SK-N-SH (cell line): ENCODE results near the gene ZNF441. TPM values are rescaled to one million over a fixed set of nuclear protein-coding genes. Genes with fewer than 3 reads are reported as not detected.

Source experiments
- CTCF ChIA-PET: fragments of 300-600, 350-600 bp; formaldehyde crosslinking; extraction: SDS; loops from one replicate; lab custom pipeline; 2021; lab: Yijun Ruan, JAX
- POLR2A ChIA-PET: fragments of 350-600 bp; sonication (Branson Sonifier 250); formaldehyde crosslinking; extraction: SDS; loops from one replicate; lab custom pipeline; 2020; ENCODE audit warnings: antibody characterized with exemption, inconsistent platforms; lab: Yijun Ruan, JAX
- DNase-seq: peaks from one replicate; pipeline ENCODE4 v3.0.0; 2012
- H2AFZ ChIP-seq: fragments of 200-600 bp; sonication (generic); 2 replicates; pipeline ENCODE4 v1.8.1; 2016; ENCODE audit warnings: antibody characterized with exemption, mild to moderate bottlenecking, low read depth
- H3F3A ChIP-seq: fragments of 200-600 bp; sonication (generic); replicated peaks from 2 replicates; pipeline ENCODE3; 2016; ENCODE audit warnings: antibody characterized with exemption, mild to moderate bottlenecking; ENCODE audit not compliant: insufficient read depth
- H3K27ac ChIP-seq, 2 experiments: fragments of 200-500 bp in 1 of 2; fragments of 200-600 bp in 1 of 2; sonication (Bioruptor generic) in 1 of 2; sonication (generic), shearing (Covaris generic) in 1 of 2; 2 replicates each; pipeline versions ENCODE4 v1.5.1 to v1.6.1; 2014 to 2016; ENCODE audit warnings: low read depth in 2 of 2, inconsistent platforms in 1 of 2, low read length in 1 of 2, mild to moderate bottlenecking in 1 of 2, mixed read lengths in 1 of 2
- H3K27me3 ChIP-seq: fragments of 200-600 bp; sonication (generic), shearing (Covaris generic); 2 replicates; pipeline ENCODE4 v1.6.1; 2016; ENCODE audit warnings: mixed run types; ENCODE audit not compliant: insufficient read depth
- H3K36me3 ChIP-seq, 2 experiments: fragments of 200-500 bp in 1 of 2; fragments of 200-600 bp in 1 of 2; sonication (Bioruptor generic) in 1 of 2; sonication (generic) in 1 of 2; replicated peaks in 1 of 2; 2 replicates each; pipeline versions ENCODE3 to v1.5.1; 2014 to 2016; ENCODE audit warnings: low read length in 1 of 2, mild to moderate bottlenecking in 1 of 2; ENCODE audit not compliant: insufficient read depth in 2 of 2, control insufficient read depth in 1 of 2
- H3K4me1 ChIP-seq, 2 experiments: fragments of 200-500 bp in 1 of 2; fragments of 200-600 bp in 1 of 2; sonication (Bioruptor generic) in 1 of 2; sonication (generic), shearing (Covaris generic) in 1 of 2; 2 replicates each; pipeline versions ENCODE4 v1.5.1 to v1.6.1; 2014 to 2016; ENCODE audit warnings: low read depth in 1 of 2, low read length in 1 of 2, mixed run types in 1 of 2; ENCODE audit not compliant: insufficient read depth in 2 of 2, control insufficient read depth in 1 of 2
- H3K4me2 ChIP-seq: fragments of 200-600 bp; sonication (generic), shearing (Covaris generic); 2 replicates; pipeline ENCODE4 v1.6.1; 2017; ENCODE audit warnings: mixed run types
- H3K4me3 ChIP-seq, 2 experiments: fragments of 200-500 bp in 1 of 2; fragments of 200-600 bp in 1 of 2; sonication (Bioruptor generic) in 1 of 2; sonication (generic), shearing (Covaris generic) in 1 of 2; 2 replicates each; pipeline versions ENCODE4 v1.5.1 to v1.8.1; 2014 to 2016; ENCODE audit warnings: low read depth in 2 of 2, inconsistent platforms in 1 of 2, low read length in 1 of 2, mild to moderate bottlenecking in 1 of 2, mixed read lengths in 1 of 2, moderate library complexity in 1 of 2
- H3K79me2 ChIP-seq: fragments of 200-600 bp; sonication (generic); 2 replicates; pipeline ENCODE4 v1.8.1; 2017; ENCODE audit warnings: mild to moderate bottlenecking; ENCODE audit not compliant: insufficient read depth
- H3K9ac ChIP-seq: fragments of 200-600 bp; sonication (generic); 2 replicates; pipeline ENCODE4 v1.6.1; 2017; ENCODE audit warnings: mixed run types
- H3K9me2 ChIP-seq: fragments of 200-600 bp; sonication (generic); 2 replicates; pipeline ENCODE4 v1.6.1; 2017; ENCODE audit warnings: mixed run types
- H3K9me3 ChIP-seq: fragments of 200-600 bp; sonication (generic); 2 replicates; pipeline ENCODE4 v1.6.1; 2017; ENCODE audit warnings: mixed run types, mild to moderate bottlenecking, moderate library complexity
- H4K20me1 ChIP-seq: fragments of 200-600 bp; sonication (generic); 2 replicates; pipeline ENCODE4 v1.6.1; 2017; ENCODE audit warnings: mild to moderate bottlenecking, mixed run types; ENCODE audit not compliant: insufficient read depth
- ELF1 ChIP-seq: IDR thresholded peaks from 2 replicates; pipeline ENCODE4 v1.4.0; 2012
- EP300 ChIP-seq, 2 experiments: IDR thresholded peaks; 2 replicates each; pipeline versions ENCODE4 v1.4.0 to v1.6.1; 2012; ENCODE audit warnings: borderline replicate concordance in 1 of 2, low read depth in 1 of 2, low read length in 1 of 2
- FOSL2 ChIP-seq: IDR thresholded peaks from 2 replicates; pipeline ENCODE4 v1.4.0; 2012; ENCODE audit warnings: low read depth, mild to moderate bottlenecking, moderate library complexity, borderline replicate concordance
- FOXJ3 ChIP-seq: sonication (generic); formaldehyde crosslinking; IDR thresholded peaks from 2 replicates; pipeline ENCODE4 v1.5.1; 2020; ENCODE audit warnings: mild to moderate bottlenecking, missing genetic modification reagents
- FOXM1 ChIP-seq: IDR thresholded peaks from 2 replicates; pipeline ENCODE4 v1.4.0; 2012; ENCODE audit warnings: low read depth, mild to moderate bottlenecking
- GATA2 ChIP-seq: sonication (generic); formaldehyde crosslinking; IDR thresholded peaks from 2 replicates; pipeline ENCODE4 v1.5.0; 2020; ENCODE audit warnings: mild to moderate bottlenecking, missing genetic modification reagents
- MXI1 ChIP-seq: IDR thresholded peaks from 2 replicates; pipeline ENCODE4 v1.6.1; 2012; ENCODE audit warnings: mild to moderate bottlenecking, low read depth, low read length, improper control_type of control experiment
- RXRA ChIP-seq: IDR thresholded peaks from 2 replicates; pipeline ENCODE4 v1.4.0; 2012; ENCODE audit warnings: low read depth, mild to moderate bottlenecking, borderline replicate concordance
- TCF12 ChIP-seq: IDR thresholded peaks from 2 replicates; pipeline ENCODE4 v1.4.0; 2012
- YY1 ChIP-seq: IDR thresholded peaks from 2 replicates; pipeline ENCODE4 v1.4.0; 2012; ENCODE audit warnings: low read depth, mild to moderate bottlenecking
- WGBS: methylation state at CpG from one replicate; pipeline ENCODE4 v1.1.6; 2017; ENCODE audit warnings: low lambda C conversion rate; 5-methylcytosine and 5-hydroxymethylcytosine counted together
- polyA plus RNA-seq, 3 experiments: library from polyadenylated mRNA; depleted of rRNA; stranded (reverse); fragments of >200 nt; gene quantifications; 2 replicates each; pipeline ENCODE4 v1.2.3, GENCODE V29; 2012
- TF ChIP-seq, protein P1 (sequence below): IDR thresholded peaks from 2 replicates; pipeline ENCODE4 v1.4.0; 2012; ENCODE audit warnings: low read depth
- TF ChIP-seq, protein P2 (sequence below): fragments of 200-600 bp; sonication (generic); IDR thresholded peaks from 2 replicates; pipeline ENCODE4 v1.6.1; 2017; ENCODE audit warnings: antibody characterized with exemption, mild to moderate bottlenecking, moderate library complexity

ZNF441 gene
- polyA plus RNA-seq, 1 of the 3 experiments (the other 2 are of a cell fraction): 3.2 TPM

- WGBS: 27% methylated on average over 3 of the region's 3 CpGs
- no peak overlapping the region for H3K27ac ChIP-seq
- CTCF ChIA-PET: no interaction called here
These were observed 3.7 kb upstream of the ZNF441 start for GRCh38 chr19:11763117-11763516.

DNA sequence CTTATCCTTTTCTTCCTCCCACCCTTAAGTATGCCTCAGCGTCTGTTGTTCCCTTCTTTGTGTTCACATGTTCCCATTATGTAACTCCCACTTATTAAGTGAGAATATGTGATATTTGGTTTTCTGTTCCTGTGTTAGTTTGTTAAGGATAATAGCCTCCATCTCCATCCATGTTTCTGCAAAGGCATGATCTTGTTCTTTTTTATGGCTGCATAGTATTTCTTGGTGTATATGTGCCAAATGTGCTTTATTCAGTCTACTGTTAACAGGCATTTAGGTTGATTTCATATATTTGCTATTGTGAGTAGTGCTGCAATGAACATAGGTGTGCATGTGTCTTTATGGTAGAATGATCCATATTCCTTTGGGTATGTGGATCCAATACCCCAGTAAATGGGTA, 3.2 kb upstream of the ZNF441 start:
- ChIA-PET POLR2A (no interaction called here), CTCF (no interaction called here)
- DNase-seq: no peak
- no peak overlapping the region for H3K9ac ChIP-seq
- no peaks in the 10 kb centered on the region for H3K9me3 ChIP-seq
- no peaks in the 10 kb centered on the region for H3F3A ChIP-seq
- H3K79me2 ChIP-seq: peaks cover 11% of the 10 kb centered on the region
- no peaks in the 10 kb centered on the region for H3K36me3 ChIP-seq
- H3K4me2 ChIP-seq: no peak overlapping the region
- no peak overlapping the region for H3K4me3 ChIP-seq
- TF ChIP-seq FOSL2 (no peak), ELF1 (no peak), MXI1 (no peak), GATA2 (CRISPR knock-in tag) (no peak)
- TF ChIP-seq, protein P1, sequence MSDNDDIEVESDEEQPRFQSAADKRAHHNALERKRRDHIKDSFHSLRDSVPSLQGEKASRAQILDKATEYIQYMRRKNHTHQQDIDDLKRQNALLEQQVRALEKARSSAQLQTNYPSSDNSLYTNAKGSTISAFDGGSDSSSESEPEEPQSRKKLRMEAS: no peak
- WGBS: 56% methylated on average over 1 of the region's 1 CpG
- H3K9me2 ChIP-seq: no peaks in the 10 kb centered on the region
- H3K4me1 ChIP-seq: peaks cover 0 to 10% of the 10 kb centered on the region in 2 experiments; a peak in 1 of 4 replicates
- no peaks in the 10 kb centered on the region for H4K20me1 ChIP-seq
- H3K27ac ChIP-seq: no peak overlapping the region
- H3K27me3 ChIP-seq: no peaks in the 10 kb centered on the region
- no peak overlapping the region for H2AFZ ChIP-seq

More at GRCh38 chr19:11763117-11763516, 3.7 kb upstream of the ZNF441 start:
- Histone ChIP-seq H3K27me3 (no peaks in the 10 kb centered on the region), H3K36me3 (no peaks in the 10 kb centered on the region), H3K4me3 (no peak overlapping the region), H3F3A (no peaks in the 10 kb centered on the region), H3K9ac (no peak overlapping the region), H3K9me3 (no peaks in the 10 kb centered on the region), H3K9me2 (no peaks in the 10 kb centered on the region), H4K20me1 (no peaks in the 10 kb centered on the region), H3K79me2 (peaks cover 6% of the 10 kb centered on the region), H3K4me2 (no peak overlapping the region), H3K4me1 (peaks cover 0 to 7% of the 10 kb centered on the region in 2 experiments; a peak in 1 of 4 replicates), H2AFZ (no peak overlapping the region)
- DNase-seq: no peak
- POLR2A ChIA-PET: interaction anchor here (0.6 kb wide), 1 partner anchor 630 kb away, joined by 3 read pairs; no protein-coding TSS in a partner anchor
- TF ChIP-seq EP300 (IDR thresholded peaks at IDR 0.05; ENCODE audit: borderline replicate concordance in 1 of 2, low read depth in 1 of 2, low read length in 1 of 2) (no peak), FOXM1 (no peak), RXRA (no peak), YY1 (no peak), MXI1 (no peak), FOXJ3 (CRISPR knock-in tag) (no peak), TCF12 (no peak)
- TF ChIP-seq, protein P2, sequence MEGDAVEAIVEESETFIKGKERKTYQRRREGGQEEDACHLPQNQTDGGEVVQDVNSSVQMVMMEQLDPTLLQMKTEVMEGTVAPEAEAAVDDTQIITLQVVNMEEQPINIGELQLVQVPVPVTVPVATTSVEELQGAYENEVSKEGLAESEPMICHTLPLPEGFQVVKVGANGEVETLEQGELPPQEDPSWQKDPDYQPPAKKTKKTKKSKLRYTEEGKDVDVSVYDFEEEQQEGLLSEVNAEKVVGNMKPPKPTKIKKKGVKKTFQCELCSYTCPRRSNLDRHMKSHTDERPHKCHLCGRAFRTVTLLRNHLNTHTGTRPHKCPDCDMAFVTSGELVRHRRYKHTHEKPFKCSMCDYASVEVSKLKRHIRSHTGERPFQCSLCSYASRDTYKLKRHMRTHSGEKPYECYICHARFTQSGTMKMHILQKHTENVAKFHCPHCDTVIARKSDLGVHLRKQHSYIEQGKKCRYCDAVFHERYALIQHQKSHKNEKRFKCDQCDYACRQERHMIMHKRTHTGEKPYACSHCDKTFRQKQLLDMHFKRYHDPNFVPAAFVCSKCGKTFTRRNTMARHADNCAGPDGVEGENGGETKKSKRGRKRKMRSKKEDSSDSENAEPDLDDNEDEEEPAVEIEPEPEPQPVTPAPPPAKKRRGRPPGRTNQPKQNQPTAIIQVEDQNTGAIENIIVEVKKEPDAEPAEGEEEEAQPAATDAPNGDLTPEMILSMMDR: no peak
- TF ChIP-seq, protein P1: no peak
